ENCODE data around the gene MOGAT3.

The MOGAT3 gene

GRCh38 chr7:101210143-101210542, 9.3 kb upstream of the MOGAT3 start:
- Histone ChIP-seq H3K79me2 (ENCODE audit: insufficient read depth, low read length) (no peaks in the 10 kb centered on the region), H3K4me2 (ENCODE audit: low read length) (no peak overlapping the region), H3K4me3 (ENCODE audit: low read depth, low read length, poor library complexity, severe bottlenecking) (no peak overlapping the region), H3K27ac (ENCODE audit: low read depth, low read length, poor library complexity, severe bottlenecking) (no peak overlapping the region), H3K9me3 (ENCODE audit: low read length) (no peaks in the 10 kb centered on the region), H3K4me1 (ENCODE audit: insufficient read depth, low read length, severe bottlenecking) (peaks cover 5% of the 10 kb centered on the region), H2AFZ (ENCODE audit: low read length) (no peak overlapping the region), H3K27me3 (ENCODE audit: insufficient read depth, low read length) (no peaks in the 10 kb centered on the region; the same call in 1 of the 2 replicates), H3K9me2 (ENCODE audit: low read depth, low read length) (no peaks in the 10 kb centered on the region), H4K20me1 (ENCODE audit: insufficient read depth, low read length) (no peaks in the 10 kb centered on the region), H3K36me3 (ENCODE audit: insufficient read depth, low read length) (no peaks in the 10 kb centered on the region), H3F3A (ENCODE audit: insufficient read depth, low read length) (no peaks in the 10 kb centered on the region), H3K9ac (ENCODE audit: low read length) (no peak overlapping the region)
- TF ChIP-seq EZH2 (IDR thresholded peaks at IDR 0.05; ENCODE audit: borderline replicate concordance, low read length) (no peak), CTCF (IDR thresholded peaks at IDR 0.05; ENCODE audit: low read length) (no peak)

- Histone ChIP-seq H4K20me1 (ENCODE audit: insufficient read depth, low read length) (no peaks in the 10 kb centered on the region), H3K9me2 (ENCODE audit: low read depth, low read length) (no peaks in the 10 kb centered on the region), H3K4me1 (ENCODE audit: insufficient read depth, low read length, severe bottlenecking) (peaks cover 4% of the 10 kb centered on the region), H3K27ac (ENCODE audit: low read depth, low read length, poor library complexity, severe bottlenecking) (no peak overlapping the region), H3K9me3 (ENCODE audit: low read length) (no peaks in the 10 kb centered on the region), H3K9ac (ENCODE audit: low read length) (no peak overlapping the region), H3K4me3 (ENCODE audit: low read depth, low read length, poor library complexity, severe bottlenecking) (no peak overlapping the region), H3K27me3 (ENCODE audit: insufficient read depth, low read length) (no peaks in the 10 kb centered on the region; the same call in 1 of the 2 replicates), H3K79me2 (ENCODE audit: insufficient read depth, low read length) (no peaks in the 10 kb centered on the region), H3F3A (ENCODE audit: insufficient read depth, low read length) (no peaks in the 10 kb centered on the region), H2AFZ (ENCODE audit: low read length) (no peak overlapping the region), H3K4me2 (ENCODE audit: low read length) (no peak overlapping the region), H3K36me3 (ENCODE audit: insufficient read depth, low read length) (no peaks in the 10 kb centered on the region)
- TF ChIP-seq CTCF (IDR thresholded peaks at IDR 0.05; ENCODE audit: low read length) (no peak), EZH2 (IDR thresholded peaks at IDR 0.05; ENCODE audit: borderline replicate concordance, low read length) (no peak)
These were observed 8.0 kb upstream of the MOGAT3 start for GRCh38 chr7:101208794-101209193.

- TF ChIP-seq CTCF (IDR thresholded peaks at IDR 0.05; ENCODE audit: low read length) (no peak), EZH2 (IDR thresholded peaks at IDR 0.05; ENCODE audit: borderline replicate concordance, low read length) (no peak)
These were observed 6.6 kb upstream of the MOGAT3 start for GRCh38 chr7:101207459-101207858.

More at GRCh38 chr7:101207459-101207858, 6.6 kb upstream of the MOGAT3 start:
- no peaks in the 10 kb centered on the region for H4K20me1 ChIP-seq (ENCODE audit: insufficient read depth, low read length)
- H3K9ac ChIP-seq (ENCODE audit: low read length) = no peak overlapping the region
- H3K9me3 ChIP-seq (ENCODE audit: low read length) = no peaks in the 10 kb centered on the region
- H3K4me3 ChIP-seq (ENCODE audit: low read depth, low read length, poor library complexity, severe bottlenecking) = no peak overlapping the region
- no peak overlapping the region for H3K4me2 ChIP-seq (ENCODE audit: low read length)
- no peak overlapping the region for H3K27ac ChIP-seq (ENCODE audit: low read depth, low read length, poor library complexity, severe bottlenecking)
- H3F3A ChIP-seq (ENCODE audit: insufficient read depth, low read length) = no peaks in the 10 kb centered on the region
- no peaks in the 10 kb centered on the region; the same call in 1 of the 2 replicates for H3K27me3 ChIP-seq (ENCODE audit: insufficient read depth, low read length)
- H3K9me2 ChIP-seq (ENCODE audit: low read depth, low read length) = no peaks in the 10 kb centered on the region
- no peak overlapping the region for H2AFZ ChIP-seq (ENCODE audit: low read length)
- no peaks in the 10 kb centered on the region for H3K79me2 ChIP-seq (ENCODE audit: insufficient read depth, low read length)
- peaks cover 10% of the 10 kb centered on the region for H3K4me1 ChIP-seq (ENCODE audit: insufficient read depth, low read length, severe bottlenecking)
- H3K36me3 ChIP-seq (ENCODE audit: insufficient read depth, low read length) = no peaks in the 10 kb centered on the region

All from OCI-LY1 (cell line).